Loucy (cell line): ENCODE results near the gene STRN3.

ENCODE experiments used
- CTCF ChIP-seq: fragments of 200-600 bp; sonication (generic); conservative IDR thresholded peaks from 2 replicates; pipeline ENCODE4 v1.5.1; 2014; ENCODE audit warnings: mild to moderate bottlenecking, antibody characterized with exemption, low read length
- EZH2phosphoT487 ChIP-seq: fragments of 200-600 bp; IDR thresholded peaks from 2 replicates; pipeline ENCODE4 v1.6.1; 2018; ENCODE audit warnings: antibody characterized with exemption, mild to moderate bottlenecking, moderate library complexity, borderline replicate concordance

- TF ChIP-seq CTCF, result no peak
- no peak for TF ChIP-seq EZH2phosphoT487
Observed at GRCh38 chr14:30982533-30982932, 43.6 kb downstream of the STRN3 start.
